ENCODE data around the gene PALM.

PALM gene

GRCh38 chr19:752652-753517 lies 44.1 kb downstream of the PALM start:
- peak; percentile 89 for DNase-seq (ENCODE audit: low read depth)

GRCh38 chr19:754530-754929 lies 45.8 kb downstream of the PALM start:
- no peak for DNase-seq (ENCODE audit: low read depth)

GRCh38 chr19:755063-755462 lies 46.3 kb downstream of the PALM start:
- DNase-seq (ENCODE audit: low read depth) = no peak

GRCh38 chr19:756236-756635 lies 47.5 kb downstream of the PALM start:
- peak; percentile 71 for DNase-seq (ENCODE audit: low read depth)

- no peak for DNase-seq (ENCODE audit: low read depth)
Observed at GRCh38 chr19:756821-757688, 48.3 kb downstream of the PALM start.

GRCh38 chr19:757811-758668 lies 49.3 kb downstream of the PALM start:
- no peak for DNase-seq (ENCODE audit: low read depth)

GRCh38 chr19:763181-763580 lies 54.4 kb downstream of the PALM start:
- DNase-seq (ENCODE audit: low read depth) = no peak

GRCh38 chr19:763869-764268 lies 55.1 kb downstream of the PALM start:
- DNase-seq (ENCODE audit: low read depth) = no peak

- no peak for DNase-seq (ENCODE audit: low read depth)
Observed at GRCh38 chr19:764301-764700, 55.6 kb downstream of the PALM start.

GRCh38 chr19:765179-765738 lies 56.5 kb downstream of the PALM start:
- no peak for DNase-seq (ENCODE audit: low read depth)

- DNase-seq (ENCODE audit: low read depth) = peak; percentile 74
Observed at GRCh38 chr19:768424-768823, 59.7 kb downstream of the PALM start.

GRCh38 chr19:769616-770015 lies 60.9 kb downstream of the PALM start:
- DNase-seq (ENCODE audit: low read depth) = no peak

GRCh38 chr19:771332-771785 lies 62.6 kb downstream of the PALM start:
- peak; percentile 76 for DNase-seq (ENCODE audit: low read depth)

GRCh38 chr19:772063-772462 lies 63.3 kb downstream of the PALM start:
- DNase-seq (ENCODE audit: low read depth) = no peak

GRCh38 chr19:772730-773436 lies 64.1 kb downstream of the PALM start:
- DNase-seq (ENCODE audit: low read depth) = no peak

- DNase-seq (ENCODE audit: low read depth) = no peak
Observed at GRCh38 chr19:776549-776948, 67.8 kb downstream of the PALM start.

- peak; percentile 89 for DNase-seq (ENCODE audit: low read depth)
Observed at GRCh38 chr19:778910-779653, 70.3 kb downstream of the PALM start.

- no peak for DNase-seq (ENCODE audit: low read depth)
Observed at GRCh38 chr19:780935-781334, 72.2 kb downstream of the PALM start.

- DNase-seq (ENCODE audit: low read depth) = no peak
Observed at GRCh38 chr19:781800-782184, 73.1 kb downstream of the PALM start.

- DNase-seq (ENCODE audit: low read depth) = peak; percentile 81
Observed at GRCh38 chr19:782185-782877, 73.6 kb downstream of the PALM start.

All from ELR (cell line).